Measurements from ENCODE around the gene C1QTNF1.

Gene C1QTNF1

GRCh38 chr17:79085154-79085920, 61.4 kb downstream of the C1QTNF1 start:
- TF ChIP-seq CTCF (IDR thresholded peaks at IDR 0.05; ENCODE audit: control insufficient read depth, extremely low read depth, insufficient read depth) = no peak
- H3K4me3 ChIP-seq (ENCODE audit: low read depth, low read length) = no peak overlapping the region
- DNase-seq (ENCODE audit: low read depth) = no peak

- no peak for TF ChIP-seq CTCF (IDR thresholded peaks at IDR 0.05; ENCODE audit: control insufficient read depth, extremely low read depth, insufficient read depth)
- no peak for DNase-seq (ENCODE audit: low read depth)
- no peak overlapping the region for H3K4me3 ChIP-seq (ENCODE audit: low read depth, low read length)
These were observed 62.1 kb downstream of the C1QTNF1 start for GRCh38 chr17:79085921-79086551.

- no peak for TF ChIP-seq CTCF (IDR thresholded peaks at IDR 0.05; ENCODE audit: control insufficient read depth, extremely low read depth, insufficient read depth)
- no peak for DNase-seq (ENCODE audit: low read depth)
These were observed 62.8 kb downstream of the C1QTNF1 start for GRCh38 chr17:79086609-79087427.

GRCh38 chr17:79087428-79088143, 63.6 kb downstream of the C1QTNF1 start:
- no peak overlapping the region for H3K4me3 ChIP-seq (ENCODE audit: low read depth, low read length)
- DNase-seq (ENCODE audit: low read depth) = no peak
- peak; percentile 96 for TF ChIP-seq CTCF (IDR thresholded peaks at IDR 0.05; ENCODE audit: control insufficient read depth, extremely low read depth, insufficient read depth)

More at GRCh38 chr17:79086609-79087427, 62.8 kb downstream of the C1QTNF1 start:
- H3K4me3 ChIP-seq (ENCODE audit: low read depth, low read length) = no peak overlapping the region

GRCh38 chr17:79088247-79088996, 64.5 kb downstream of the C1QTNF1 start:
- DNase-seq (ENCODE audit: low read depth) = no peak
- H3K4me3 ChIP-seq (ENCODE audit: low read depth, low read length) = no peak overlapping the region
- TF ChIP-seq CTCF (IDR thresholded peaks at IDR 0.05; ENCODE audit: control insufficient read depth, extremely low read depth, insufficient read depth) = no peak

- no peak for TF ChIP-seq CTCF (IDR thresholded peaks at IDR 0.05; ENCODE audit: control insufficient read depth, extremely low read depth, insufficient read depth)
- H3K4me3 ChIP-seq (ENCODE audit: low read depth, low read length) = no peak overlapping the region
- no peak for DNase-seq (ENCODE audit: low read depth)
These were observed 65.0 kb downstream of the C1QTNF1 start for GRCh38 chr17:79088997-79089328.

Measured in LNCaP clone FGC (cell line).